MV-4-11 (cell line): ENCODE results near the gene KRT81.
"Not testable (repeated sequence)": the region's sequence is repeated elsewhere in the genome, so short reads cannot be mapped to it uniquely, and the experiment has no call there.

ENCODE experiments used
- DNase-seq: peaks from one replicate; lab custom pipeline; 2025; lab: John Stamatoyannopoulos, UW

KRT81 gene

GRCh38 chr12:52241205-52241842 is 50.0 kb downstream of the KRT81 start:
- no peak for DNase-seq

GRCh38 chr12:52240247-52240646 is 51.1 kb downstream of the KRT81 start:
- not testable (repeated sequence) for DNase-seq

GRCh38 chr12:52239767-52240166 is 51.6 kb downstream of the KRT81 start:
- no peak for DNase-seq

- no peak for DNase-seq
Measured at GRCh38 chr12:52238916-52239646, 52.3 kb downstream of the KRT81 start.

GRCh38 chr12:52238207-52238840 is 53.0 kb downstream of the KRT81 start:
- DNase-seq, result no peak

GRCh38 chr12:52236386-52237050 is 54.8 kb downstream of the KRT81 start:
- no peak for DNase-seq
